ENCODE results near the gene ABI3BP.

Gene ABI3BP

GRCh38 chr3:100912571-100912970 is 80.7 kb downstream of the ABI3BP start:
- Histone ChIP-seq H3K27ac (ENCODE audit: low read depth, low read length, poor library complexity, severe bottlenecking) (no peak overlapping the region), H3K9me3 (ENCODE audit: low read length) (no peaks in the 10 kb centered on the region), H3K9me2 (ENCODE audit: low read depth, low read length) (no peaks in the 10 kb centered on the region), H3F3A (ENCODE audit: insufficient read depth, low read length) (no peaks in the 10 kb centered on the region), H3K79me2 (ENCODE audit: insufficient read depth, low read length) (no peaks in the 10 kb centered on the region), H3K4me1 (ENCODE audit: insufficient read depth, low read length, severe bottlenecking) (no peaks in the 10 kb centered on the region), H3K4me2 (ENCODE audit: low read length) (no peak overlapping the region), H3K27me3 (ENCODE audit: insufficient read depth, low read length) (no peaks in the 10 kb centered on the region), H2AFZ (ENCODE audit: low read length) (no peak overlapping the region), H3K4me3 (ENCODE audit: low read depth, low read length, poor library complexity, severe bottlenecking) (no peak overlapping the region), H3K36me3 (ENCODE audit: insufficient read depth, low read length) (no peaks in the 10 kb centered on the region), H4K20me1 (ENCODE audit: insufficient read depth, low read length) (no peaks in the 10 kb centered on the region), H3K9ac (ENCODE audit: low read length) (no peak overlapping the region)
- no peak for TF ChIP-seq EZH2 (IDR thresholded peaks at IDR 0.05; ENCODE audit: borderline replicate concordance, low read length)
- no peak for TF ChIP-seq CTCF (IDR thresholded peaks at IDR 0.05; ENCODE audit: low read length)

GRCh38 chr3:100911956-100912355 is 81.3 kb downstream of the ABI3BP start:
- Histone ChIP-seq H2AFZ (ENCODE audit: low read length) (no peak overlapping the region), H3K4me1 (ENCODE audit: insufficient read depth, low read length, severe bottlenecking) (no peaks in the 10 kb centered on the region), H4K20me1 (ENCODE audit: insufficient read depth, low read length) (no peaks in the 10 kb centered on the region), H3K27ac (ENCODE audit: low read depth, low read length, poor library complexity, severe bottlenecking) (no peak overlapping the region), H3K9me3 (ENCODE audit: low read length) (no peaks in the 10 kb centered on the region), H3F3A (ENCODE audit: insufficient read depth, low read length) (no peaks in the 10 kb centered on the region), H3K79me2 (ENCODE audit: insufficient read depth, low read length) (no peaks in the 10 kb centered on the region), H3K9ac (ENCODE audit: low read length) (no peak overlapping the region), H3K4me2 (ENCODE audit: low read length) (no peak overlapping the region), H3K9me2 (ENCODE audit: low read depth, low read length) (no peaks in the 10 kb centered on the region), H3K27me3 (ENCODE audit: insufficient read depth, low read length) (no peaks in the 10 kb centered on the region), H3K4me3 (ENCODE audit: low read depth, low read length, poor library complexity, severe bottlenecking) (no peak overlapping the region), H3K36me3 (ENCODE audit: insufficient read depth, low read length) (no peaks in the 10 kb centered on the region)
- TF ChIP-seq CTCF (IDR thresholded peaks at IDR 0.05; ENCODE audit: low read length) (no peak), EZH2 (IDR thresholded peaks at IDR 0.05; ENCODE audit: borderline replicate concordance, low read length) (no peak)

- H3K79me2 ChIP-seq (ENCODE audit: insufficient read depth, low read length) = no peaks in the 10 kb centered on the region
- H3K9ac ChIP-seq (ENCODE audit: low read length) = no peak overlapping the region
- TF ChIP-seq EZH2 (IDR thresholded peaks at IDR 0.05; ENCODE audit: borderline replicate concordance, low read length) = no peak
- TF ChIP-seq CTCF (IDR thresholded peaks at IDR 0.05; ENCODE audit: low read length) = no peak
- no peak overlapping the region for H2AFZ ChIP-seq (ENCODE audit: low read length)
- H3K4me1 ChIP-seq (ENCODE audit: insufficient read depth, low read length, severe bottlenecking) = no peaks in the 10 kb centered on the region
- H3K4me3 ChIP-seq (ENCODE audit: low read depth, low read length, poor library complexity, severe bottlenecking) = no peak overlapping the region
- H3K27ac ChIP-seq (ENCODE audit: low read depth, low read length, poor library complexity, severe bottlenecking) = no peak overlapping the region
- H3K9me3 ChIP-seq (ENCODE audit: low read length) = no peaks in the 10 kb centered on the region
- no peaks in the 10 kb centered on the region for H3K36me3 ChIP-seq (ENCODE audit: insufficient read depth, low read length)
- no peaks in the 10 kb centered on the region for H4K20me1 ChIP-seq (ENCODE audit: insufficient read depth, low read length)
- H3K9me2 ChIP-seq (ENCODE audit: low read depth, low read length) = no peaks in the 10 kb centered on the region
- H3F3A ChIP-seq (ENCODE audit: insufficient read depth, low read length) = no peaks in the 10 kb centered on the region
- H3K4me2 ChIP-seq (ENCODE audit: low read length) = no peak overlapping the region
- no peaks in the 10 kb centered on the region for H3K27me3 ChIP-seq (ENCODE audit: insufficient read depth, low read length)
Measured at GRCh38 chr3:100910986-100911385, 82.2 kb downstream of the ABI3BP start.

Data from OCI-LY1 (cell line).